ENCODE data around the gene ANKRD34A. TPM values are rescaled to one million over a fixed set of nuclear protein-coding genes. Genes with fewer than 3 reads are reported as not detected.

Gene ANKRD34A
- polyA plus RNA-seq, 1 donor from 2014 or later, result 1.7 TPM

- Histone ChIP-seq H3F3A (ENCODE audit: insufficient read depth, low read length, poor library complexity, severe bottlenecking) (peaks cover 7% of the 10 kb centered on the region), H3K27ac (ENCODE audit: low read length) (peak overlapping the region; percentile 72), H3K9me3 (ENCODE audit: low read length) (no peaks in the 10 kb centered on the region), H3K27me3 (ENCODE audit: insufficient read depth, low read depth, low read length) (peaks cover 23% of the 10 kb centered on the region), H3K4me2 (ENCODE audit: low read length) (peak overlapping the region; percentile 79), H3K79me2 (replicated peaks; ENCODE audit: insufficient read depth, low read length) (no peaks in the 10 kb centered on the region), H3K9me2 (ENCODE audit: insufficient read depth, low read length) (no peaks in the 10 kb centered on the region), H3K9ac (ENCODE audit: low read length) (peak overlapping the region; percentile 68), H4K20me1 (ENCODE audit: insufficient read depth) (no peaks in the 10 kb centered on the region), H3K36me3 (ENCODE audit: insufficient read depth, low read length) (no peaks in the 10 kb centered on the region), H3K4me3 (ENCODE audit: low read length) (peak overlapping the region; percentile 68), H2AFZ (ENCODE audit: low read depth, low read length) (no peak overlapping the region)
- TF ChIP-seq REST (IDR thresholded peaks at IDR 0.05; ENCODE audit: borderline replicate concordance), result no peak
- peak; percentile 15 for TF ChIP-seq MXI1 (conservative IDR thresholded peaks at IDR 0.05; ENCODE audit: poor library complexity, severe bottlenecking)
Observed at GRCh38 chr1:145963265-145964019, 933 bp downstream of the ANKRD34A start.

GRCh38 chr1:145962157-145963102, 1.9 kb downstream of the ANKRD34A start:
- peak overlapping the region; percentile 52 for H3K4me2 ChIP-seq (ENCODE audit: low read length)
- H3K36me3 ChIP-seq (ENCODE audit: insufficient read depth, low read length), result no peaks in the 10 kb centered on the region
- no peaks in the 10 kb centered on the region for H3K79me2 ChIP-seq (replicated peaks; ENCODE audit: insufficient read depth, low read length)
- H3K4me3 ChIP-seq (ENCODE audit: low read length), result peak overlapping the region; percentile 68
- H3K9me3 ChIP-seq (ENCODE audit: low read length), result no peaks in the 10 kb centered on the region
- peaks cover 23% of the 10 kb centered on the region for H3K27me3 ChIP-seq (ENCODE audit: insufficient read depth, low read depth, low read length)
- no peaks in the 10 kb centered on the region for H3K9me2 ChIP-seq (ENCODE audit: insufficient read depth, low read length)
- no peak for TF ChIP-seq SMC3 (conservative IDR thresholded peaks at IDR 0.05; ENCODE audit: poor library complexity)
- TF ChIP-seq EZH2 (IDR thresholded peaks at IDR 0.05; ENCODE audit: borderline replicate concordance, insufficient read depth, low read length, poor library complexity, severe bottlenecking), result no peak
- no peaks in the 10 kb centered on the region for H4K20me1 ChIP-seq (ENCODE audit: insufficient read depth)
- H2AFZ ChIP-seq (ENCODE audit: low read depth, low read length), result no peak overlapping the region
- no peak overlapping the region for H3K27ac ChIP-seq (ENCODE audit: low read length)
- H3K9ac ChIP-seq (ENCODE audit: low read length), result peak overlapping the region; percentile 64
- H3F3A ChIP-seq (ENCODE audit: insufficient read depth, low read length, poor library complexity, severe bottlenecking), result peaks cover 7% of the 10 kb centered on the region

- peaks cover 23% of the 10 kb centered on the region for H3K27me3 ChIP-seq (ENCODE audit: insufficient read depth, low read depth, low read length)
- H3K9ac ChIP-seq (ENCODE audit: low read length), result peak overlapping the region; percentile 64
Observed at GRCh38 chr1:145961425-145962156, 2.8 kb downstream of the ANKRD34A start.

More at GRCh38 chr1:145961425-145962156, 2.8 kb downstream of the ANKRD34A start:
- peaks cover 7% of the 10 kb centered on the region for H3F3A ChIP-seq (ENCODE audit: insufficient read depth, low read length, poor library complexity, severe bottlenecking)
- no peaks in the 10 kb centered on the region for H3K36me3 ChIP-seq (ENCODE audit: insufficient read depth, low read length)
- no peaks in the 10 kb centered on the region for H4K20me1 ChIP-seq (ENCODE audit: insufficient read depth)
- H3K9me2 ChIP-seq (ENCODE audit: insufficient read depth, low read length), result no peaks in the 10 kb centered on the region
- H3K9me3 ChIP-seq (ENCODE audit: low read length), result no peaks in the 10 kb centered on the region
- peak overlapping the region; percentile 52 for H3K4me2 ChIP-seq (ENCODE audit: low read length)
- H3K27ac ChIP-seq (ENCODE audit: low read length), result no peak overlapping the region
- H3K4me3 ChIP-seq (ENCODE audit: low read length), result peak overlapping the region; percentile 68
- no peak overlapping the region for H2AFZ ChIP-seq (ENCODE audit: low read depth, low read length)
- TF ChIP-seq POLR2AphosphoS5 (IDR thresholded peaks at IDR 0.05), result peak; percentile 23
- no peak for TF ChIP-seq TAF1 (IDR thresholded peaks at IDR 0.05; ENCODE audit: low read depth)
- TF ChIP-seq EZH2 (IDR thresholded peaks at IDR 0.05; ENCODE audit: borderline replicate concordance, insufficient read depth, low read length, poor library complexity, severe bottlenecking), result no peak
- no peak for TF ChIP-seq REST (IDR thresholded peaks at IDR 0.05; ENCODE audit: borderline replicate concordance)
- peak; percentile 15 for TF ChIP-seq MXI1 (conservative IDR thresholded peaks at IDR 0.05; ENCODE audit: poor library complexity, severe bottlenecking)
- no peak for TF ChIP-seq EP300 (conservative IDR thresholded peaks at IDR 0.05; ENCODE audit: poor library complexity, severe bottlenecking)
- TF ChIP-seq SMC3 (conservative IDR thresholded peaks at IDR 0.05; ENCODE audit: poor library complexity), result no peak
- TF ChIP-seq CTCF (IDR thresholded peaks at IDR 0.05; ENCODE audit: poor library complexity, severe bottlenecking), result no peak
- TF ChIP-seq RAD21 (conservative IDR thresholded peaks at IDR 0.05), result no peak
- H3K79me2 ChIP-seq (replicated peaks; ENCODE audit: insufficient read depth, low read length), result peaks cover 7% of the 10 kb centered on the region

Measured in neural cell (in vitro differentiated cells).